ENCODE measurements around the gene C2orf76.
"Not testable (repeated sequence)": the region's sequence is repeated elsewhere in the genome, so short reads cannot be mapped to it uniquely, and the experiment has no call there.

Gene C2orf76

GRCh38 chr2:119377294-119377992 lies 10.8 kb upstream of the C2orf76 start:
- DNase-seq, result no peak

GRCh38 chr2:119376810-119377209 lies 10.2 kb upstream of the C2orf76 start:
- DNase-seq, result no peak

GRCh38 chr2:119376406-119376805 lies 9.8 kb upstream of the C2orf76 start:
- DNase-seq, result not testable (repeated sequence)

- DNase-seq, result not testable (repeated sequence)
These were observed 7.5 kb upstream of the C2orf76 start for GRCh38 chr2:119373907-119374745.

GRCh38 chr2:119372778-119373568 lies 6.3 kb upstream of the C2orf76 start:
- DNase-seq, result no peak

GRCh38 chr2:119371111-119371510 lies 4.5 kb upstream of the C2orf76 start:
- no peak for DNase-seq

GRCh38 chr2:119369845-119370244 lies 3.2 kb upstream of the C2orf76 start:
- DNase-seq, result no peak

- no peak for DNase-seq
These were observed 952 bp upstream of the C2orf76 start for GRCh38 chr2:119367472-119368099.

GRCh38 chr2:119366161-119366648 lies 429 bp downstream of the C2orf76 start:
- no peak for DNase-seq

GRCh38 chr2:119365436-119365835 lies 1.2 kb downstream of the C2orf76 start:
- DNase-seq, result no peak

- no peak for DNase-seq
These were observed 1.8 kb downstream of the C2orf76 start for GRCh38 chr2:119364798-119365197.

- DNase-seq, result no peak
These were observed 6.1 kb downstream of the C2orf76 start for GRCh38 chr2:119360423-119360966.

GRCh38 chr2:119359774-119360173 lies 6.9 kb downstream of the C2orf76 start:
- DNase-seq, result no peak

GRCh38 chr2:119354860-119355259 lies 11.8 kb downstream of the C2orf76 start:
- no peak for DNase-seq

- DNase-seq, result no peak
These were observed 14.3 kb downstream of the C2orf76 start for GRCh38 chr2:119352357-119352756.

- DNase-seq, result no peak
These were observed 16.2 kb downstream of the C2orf76 start for GRCh38 chr2:119350311-119350998.

- no peak for DNase-seq
These were observed 17.3 kb downstream of the C2orf76 start for GRCh38 chr2:119349289-119349688.

GRCh38 chr2:119341684-119342083 lies 24.9 kb downstream of the C2orf76 start:
- DNase-seq, result no peak

- no peak for DNase-seq
These were observed 27.1 kb downstream of the C2orf76 start for GRCh38 chr2:119339562-119339923.

- DNase-seq, result no peak
These were observed 27.6 kb downstream of the C2orf76 start for GRCh38 chr2:119338826-119339561.

- DNase-seq, result no peak
These were observed 28.4 kb downstream of the C2orf76 start for GRCh38 chr2:119338272-119338671.
